Uterus (tissue), 4 donors: ENCODE data around the gene PVRIG. TPM values are rescaled to one million over a fixed set of nuclear protein-coding genes. Genes with fewer than 3 reads are reported as not detected.
"Not testable (repeated sequence)": the region's sequence is repeated elsewhere in the genome, so short reads cannot be mapped to it uniquely, and the experiment has no call there.

ENCODE experiments used
- DNase-seq, 2 donors: peaks; one replicate each; pipeline ENCODE4 v3.0.0-alpha.2; 2019 to 2020
- H3K27ac ChIP-seq, 2 donors: fragments of 200-600 bp; sonication (generic); 1 replicate in 1 of 2; 2 replicates in 1 of 2; pipeline ENCODE4 v1.5.1; 2016 to 2018
- H3K27me3 ChIP-seq, 2 donors: fragments of 200-600 bp; sonication (generic); one replicate each; pipeline ENCODE4 v1.5.1; 2018 to 2019; ENCODE audit warnings: control low read depth in 1 of 2
- H3K36me3 ChIP-seq, 2 donors: fragments of 200-600 bp; sonication (generic); one replicate each; pipeline ENCODE4 v1.5.1; 2019; ENCODE audit warnings: control low read depth in 1 of 2
- H3K4me1 ChIP-seq, 2 donors: fragments of 200-600 bp; sonication (generic); one replicate each; pipeline ENCODE4 v1.5.1; 2018 to 2019; ENCODE audit warnings: control low read depth in 1 of 2
- H3K4me3 ChIP-seq, 2 donors: fragments of 200-600 bp; sonication (generic); 1 replicate in 1 of 2; 2 replicates in 1 of 2; pipeline ENCODE4 v1.5.1; 2018 to 2019; ENCODE audit warnings: mild to moderate bottlenecking in 1 of 2
- H3K9me3 ChIP-seq, 2 donors: fragments of 200-600 bp; sonication (generic); one replicate each; pipeline ENCODE4 v1.5.1; 2019; ENCODE audit warnings: control low read depth in 1 of 2
- POLR2A ChIP-seq, 2 donors: fragments of 450-650 bp; IDR thresholded peaks; one replicate each; pipeline ENCODE4 v1.6.1; 2016; ENCODE audit warnings: antibody characterized with exemption in 2 of 2, mild to moderate bottlenecking in 1 of 2, moderate library complexity in 1 of 2
- intact Hi-C: fragments of 100-400 bp; cut with DNase I; formaldehyde crosslinking; loops from one replicate; pipeline ENCODE4 v1.15.1; 2023; ENCODE audit warnings: low total_unique reads
- total RNA-seq, 4 donors: library from RNA; depleted of rRNA in 3 of 4; stranded (reverse); fragments of >200 nt in 3 of 4; gene quantifications; one replicate each; pipeline versions ENCODE4 v1.1.0 to v1.2.4, GENCODE V29; 2014 to 2023
- TF ChIP-seq, protein P1 (sequence below), 4 experiments: fragments of 200-600 bp in 2 of 4; fragments of 450-650 bp in 2 of 4; sonication (generic) in 2 of 4; IDR thresholded peaks; one replicate each; pipeline ENCODE4 v1.5.1; 2016 to 2019; ENCODE audit warnings: antibody characterized with exemption in 4 of 4, mild to moderate bottlenecking in 2 of 4, moderate library complexity in 1 of 4
- donor health status: DM: yes; HTN: yes; CAD: no.

Gene PVRIG
- total RNA-seq, 4 donors from 2014 or later = 0.21 TPM; not detected in 3

DNA sequence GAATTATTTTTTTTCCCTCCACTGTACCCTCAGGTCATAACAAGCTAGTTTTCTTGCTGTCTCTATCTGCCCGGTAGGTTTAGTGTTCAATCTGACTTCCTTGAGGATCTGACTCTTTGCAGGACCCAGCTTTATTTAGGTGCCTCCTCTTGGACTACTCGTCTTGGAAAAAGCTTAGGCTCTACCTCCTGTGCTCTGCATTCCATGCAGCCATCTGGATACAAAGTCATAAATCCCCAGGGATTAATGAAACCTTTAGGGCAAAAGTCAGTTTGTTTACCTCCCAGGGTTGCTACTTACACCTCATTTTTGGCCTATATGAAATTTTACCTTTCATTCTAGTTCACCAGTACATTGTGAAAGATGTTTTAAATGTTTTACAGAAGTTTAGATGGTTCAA lies 34.0 kb upstream of the PVRIG start:
- no peaks in the 10 kb centered on the region for H3K4me1 ChIP-seq
- H3K27me3 ChIP-seq = no peaks in the 10 kb centered on the region
- H3K9me3 ChIP-seq = no peaks in the 10 kb centered on the region
- no peaks in the 10 kb centered on the region for H3K36me3 ChIP-seq
- no peak overlapping the region for H3K4me3 ChIP-seq
- intact Hi-C loops = no loop called here
- TF ChIP-seq POLR2A (IDR thresholded peaks at IDR 0.05) = no peak
- TF ChIP-seq, protein P1, sequence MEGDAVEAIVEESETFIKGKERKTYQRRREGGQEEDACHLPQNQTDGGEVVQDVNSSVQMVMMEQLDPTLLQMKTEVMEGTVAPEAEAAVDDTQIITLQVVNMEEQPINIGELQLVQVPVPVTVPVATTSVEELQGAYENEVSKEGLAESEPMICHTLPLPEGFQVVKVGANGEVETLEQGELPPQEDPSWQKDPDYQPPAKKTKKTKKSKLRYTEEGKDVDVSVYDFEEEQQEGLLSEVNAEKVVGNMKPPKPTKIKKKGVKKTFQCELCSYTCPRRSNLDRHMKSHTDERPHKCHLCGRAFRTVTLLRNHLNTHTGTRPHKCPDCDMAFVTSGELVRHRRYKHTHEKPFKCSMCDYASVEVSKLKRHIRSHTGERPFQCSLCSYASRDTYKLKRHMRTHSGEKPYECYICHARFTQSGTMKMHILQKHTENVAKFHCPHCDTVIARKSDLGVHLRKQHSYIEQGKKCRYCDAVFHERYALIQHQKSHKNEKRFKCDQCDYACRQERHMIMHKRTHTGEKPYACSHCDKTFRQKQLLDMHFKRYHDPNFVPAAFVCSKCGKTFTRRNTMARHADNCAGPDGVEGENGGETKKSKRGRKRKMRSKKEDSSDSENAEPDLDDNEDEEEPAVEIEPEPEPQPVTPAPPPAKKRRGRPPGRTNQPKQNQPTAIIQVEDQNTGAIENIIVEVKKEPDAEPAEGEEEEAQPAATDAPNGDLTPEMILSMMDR (IDR thresholded peaks at IDR 0.05) = no peak
- no peak for DNase-seq
- H3K27ac ChIP-seq = no peak overlapping the region

- Histone ChIP-seq H3K36me3 (no peaks in the 10 kb centered on the region), H3K9me3 (no peaks in the 10 kb centered on the region), H3K4me3 (no peak overlapping the region), H3K27ac (no peak overlapping the region), H3K27me3 (no peaks in the 10 kb centered on the region), H3K4me1 (no peaks in the 10 kb centered on the region)
- TF ChIP-seq, protein P1 (IDR thresholded peaks at IDR 0.05) = no peak
- intact Hi-C loops = no loop called here
- DNase-seq = no peak
These were observed 30.7 kb upstream of the PVRIG start for GRCh38 chr7:100189061-100189460.

- H3K4me3 ChIP-seq = no peak overlapping the region
These were observed 29.6 kb upstream of the PVRIG start for GRCh38 chr7:100190048-100190711.

DNA sequence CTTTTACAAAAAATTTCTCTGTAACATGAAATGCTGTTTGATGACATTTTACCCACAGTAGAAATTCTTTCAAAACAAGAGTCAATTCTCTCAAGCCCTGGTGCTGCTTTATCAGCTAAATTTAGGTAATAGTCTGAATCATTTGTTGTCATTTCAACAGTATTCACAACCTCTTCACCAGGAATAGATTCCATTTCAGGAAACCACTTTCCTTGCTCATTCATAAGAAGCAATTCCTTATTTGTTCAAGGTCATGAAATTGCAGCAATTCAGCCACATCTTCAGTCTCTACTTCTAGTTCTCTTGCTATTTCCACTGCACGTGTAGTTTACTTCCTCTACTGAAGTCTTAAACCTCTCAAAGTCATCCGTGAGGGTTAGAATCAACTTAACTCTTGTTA lies 28.0 kb upstream of the PVRIG start:
- intact Hi-C loops = no loop called here
- no peak overlapping the region for H3K4me3 ChIP-seq
- DNase-seq = no peak

More at GRCh38 chr7:100190048-100190711, 29.6 kb upstream of the PVRIG start:
- intact Hi-C loops = no loop called here
- DNase-seq = no peak
- TF ChIP-seq, protein P1 (IDR thresholded peaks at IDR 0.05) = peak; percentile 20 to 40 (median 34)
- no peak for TF ChIP-seq POLR2A (IDR thresholded peaks at IDR 0.05)
- H3K4me1 ChIP-seq = no peaks in the 10 kb centered on the region
- H3K27me3 ChIP-seq = no peaks in the 10 kb centered on the region
- H3K36me3 ChIP-seq = no peaks in the 10 kb centered on the region
- H3K27ac ChIP-seq = no peak overlapping the region
- H3K9me3 ChIP-seq = no peaks in the 10 kb centered on the region

DNA sequence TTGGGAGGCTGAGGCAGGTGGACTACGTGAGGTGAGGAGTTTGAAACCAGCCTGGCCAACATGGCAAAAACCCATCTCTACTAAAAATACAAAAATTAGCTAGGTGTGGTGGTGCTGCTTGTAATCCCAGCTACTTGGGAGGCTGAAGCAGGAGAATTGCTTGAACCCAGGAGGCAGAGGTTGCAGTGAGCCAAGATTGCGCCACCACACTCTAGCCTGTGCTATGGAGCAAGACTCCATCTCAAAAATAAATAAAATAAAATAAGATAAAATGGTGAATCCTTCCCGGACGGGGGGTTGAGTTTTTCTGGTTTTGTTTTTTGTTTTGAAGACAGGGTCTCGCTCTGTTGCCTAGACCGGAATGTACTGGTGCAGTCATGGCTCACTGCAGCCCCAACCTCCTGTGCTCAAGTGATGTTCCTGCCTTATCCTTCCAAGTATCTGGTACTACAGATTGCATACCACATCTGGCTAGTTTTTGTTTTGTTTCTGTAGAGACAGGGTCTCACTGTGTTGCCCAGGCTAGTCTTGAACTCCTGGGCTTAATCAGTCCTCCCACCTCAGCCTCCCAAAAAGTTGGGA lies 27.4 kb upstream of the PVRIG start:
- intact Hi-C loops, DNase-seq, H3K36me3 ChIP-seq, H3K9me3 ChIP-seq, H3K27ac ChIP-seq, H3K4me1 ChIP-seq, H3K4me3 ChIP-seq, H3K27me3 ChIP-seq: not testable (repeated sequence)

More for the DNA sequence above, 28.0 kb upstream of the PVRIG start:
- H3K27ac ChIP-seq = no peak overlapping the region
- H3K27me3 ChIP-seq = no peaks in the 10 kb centered on the region
- H3K4me1 ChIP-seq = no peaks in the 10 kb centered on the region
- no peaks in the 10 kb centered on the region for H3K36me3 ChIP-seq
- H3K9me3 ChIP-seq = no peaks in the 10 kb centered on the region
- TF ChIP-seq POLR2A (IDR thresholded peaks at IDR 0.05) = no peak
- TF ChIP-seq, protein P1 (IDR thresholded peaks at IDR 0.05) = no peak
